Measurements from ENCODE around the gene RDH11. TPM values are rescaled to one million over a fixed set of nuclear protein-coding genes. Genes with fewer than 3 reads are reported as not detected.

RDH11 gene
- total RNA-seq, 4 donors from 2014 or later: 34.5 to 72.3 (median 49.1) TPM

GRCh38 chr14:67734675-67735074, 39.1 kb upstream of the RDH11 start:
- H3K4me3 ChIP-seq (ENCODE audit: low read depth, poor library complexity, severe bottlenecking): no peak overlapping the region
- DNase-seq (ENCODE audit: low spot score in 2 of 2): no peak
- intact Hi-C loops (cut with DNase I; ENCODE audit: low total_unique reads): no loop called here
- TF ChIP-seq, protein P1, sequence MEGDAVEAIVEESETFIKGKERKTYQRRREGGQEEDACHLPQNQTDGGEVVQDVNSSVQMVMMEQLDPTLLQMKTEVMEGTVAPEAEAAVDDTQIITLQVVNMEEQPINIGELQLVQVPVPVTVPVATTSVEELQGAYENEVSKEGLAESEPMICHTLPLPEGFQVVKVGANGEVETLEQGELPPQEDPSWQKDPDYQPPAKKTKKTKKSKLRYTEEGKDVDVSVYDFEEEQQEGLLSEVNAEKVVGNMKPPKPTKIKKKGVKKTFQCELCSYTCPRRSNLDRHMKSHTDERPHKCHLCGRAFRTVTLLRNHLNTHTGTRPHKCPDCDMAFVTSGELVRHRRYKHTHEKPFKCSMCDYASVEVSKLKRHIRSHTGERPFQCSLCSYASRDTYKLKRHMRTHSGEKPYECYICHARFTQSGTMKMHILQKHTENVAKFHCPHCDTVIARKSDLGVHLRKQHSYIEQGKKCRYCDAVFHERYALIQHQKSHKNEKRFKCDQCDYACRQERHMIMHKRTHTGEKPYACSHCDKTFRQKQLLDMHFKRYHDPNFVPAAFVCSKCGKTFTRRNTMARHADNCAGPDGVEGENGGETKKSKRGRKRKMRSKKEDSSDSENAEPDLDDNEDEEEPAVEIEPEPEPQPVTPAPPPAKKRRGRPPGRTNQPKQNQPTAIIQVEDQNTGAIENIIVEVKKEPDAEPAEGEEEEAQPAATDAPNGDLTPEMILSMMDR (IDR thresholded peaks at IDR 0.05): no peak
- no peak for TF ChIP-seq POLR2A (IDR thresholded peaks at IDR 0.05)
- 71 to 81% methylated on average over 3 of the region's 3 CpGs for WGBS, 2 donors

DNA sequence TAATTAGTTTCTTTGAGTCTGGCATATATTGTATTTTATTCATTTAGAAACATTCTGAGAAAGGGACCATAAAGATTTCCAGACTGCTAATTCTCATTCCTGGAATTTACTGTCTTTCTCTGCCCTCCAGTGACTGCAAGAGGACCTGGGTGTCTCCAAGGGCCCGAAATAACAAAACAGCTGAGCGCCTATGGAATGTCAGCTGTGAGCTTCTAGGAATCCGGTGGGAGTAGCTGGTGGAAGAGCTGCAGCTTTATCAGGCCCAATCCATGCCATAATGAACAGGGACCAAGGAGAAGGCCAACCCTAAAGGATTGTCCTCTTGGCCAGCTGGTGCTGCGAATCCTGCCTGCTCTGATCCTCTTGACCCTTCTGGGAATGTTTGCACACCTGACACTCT, 38.1 kb upstream of the RDH11 start:
- TF ChIP-seq, protein P1 (IDR thresholded peaks at IDR 0.05): no peak
- no peak for TF ChIP-seq POLR2A (IDR thresholded peaks at IDR 0.05)
- DNase-seq (ENCODE audit: low spot score in 2 of 2): peak in 1 of 2 donors; percentile 43
- intact Hi-C loops (cut with DNase I; ENCODE audit: low total_unique reads): no loop called here
- WGBS, 2 donors: 86 to 90% methylated on average over 4 of the region's 4 CpGs
- H3K4me3 ChIP-seq (ENCODE audit: low read depth, poor library complexity, severe bottlenecking): no peak overlapping the region

DNA sequence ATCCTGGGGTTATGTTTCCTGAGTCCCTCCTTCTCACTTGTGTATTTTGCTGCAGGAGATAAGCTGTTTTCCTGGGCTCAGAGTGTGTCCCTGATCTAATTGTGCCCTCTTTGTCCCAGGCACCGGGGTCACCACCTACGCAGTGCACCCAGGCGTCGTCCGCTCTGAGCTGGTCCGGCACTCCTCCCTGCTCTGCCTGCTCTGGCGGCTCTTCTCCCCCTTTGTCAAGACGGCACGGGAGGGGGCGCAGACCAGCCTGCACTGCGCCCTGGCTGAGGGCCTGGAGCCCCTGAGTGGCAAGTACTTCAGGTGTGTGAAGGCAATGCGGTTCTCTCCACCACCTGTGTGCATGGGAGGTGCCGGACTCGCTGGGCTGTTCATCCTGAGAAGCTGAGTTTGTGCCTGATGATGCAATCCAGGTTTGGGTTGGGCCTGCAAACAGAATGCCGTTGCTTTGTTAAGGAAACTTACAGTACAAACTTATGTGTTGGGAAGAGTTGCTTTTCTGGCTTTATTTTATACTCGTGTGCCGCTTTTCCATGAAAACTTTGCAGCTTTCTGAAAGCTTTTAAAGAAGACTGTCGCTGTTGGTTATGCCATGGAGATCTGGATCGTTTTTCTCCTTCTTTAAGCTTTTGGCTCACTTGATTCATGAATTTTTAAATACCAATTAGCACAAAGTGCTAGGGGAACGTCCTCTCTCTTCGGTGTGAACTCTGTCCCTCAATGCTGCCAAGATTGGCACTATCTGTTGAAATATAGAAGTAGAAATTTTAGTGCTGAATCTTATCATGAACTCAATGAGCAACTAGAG, 33.7 kb upstream of the RDH11 start:
- DNase-seq (ENCODE audit: low spot score in 2 of 2): peak in 1 of 2 donors; percentile 32
- intact Hi-C loops (cut with DNase I; ENCODE audit: low total_unique reads): no loop called here
- TF ChIP-seq, protein P1 (IDR thresholded peaks at IDR 0.05): no peak
- TF ChIP-seq POLR2A (IDR thresholded peaks at IDR 0.05): no peak
- WGBS, 2 donors: 40 to 49% methylated on average over 13 to 21 of the region's 21 CpGs
- no peak overlapping the region for H3K4me3 ChIP-seq (ENCODE audit: low read depth, poor library complexity, severe bottlenecking)

- no peak overlapping the region for H3K4me3 ChIP-seq (ENCODE audit: low read depth, poor library complexity, severe bottlenecking)
- no peak for DNase-seq (ENCODE audit: low spot score in 2 of 2)
- TF ChIP-seq, protein P1 (IDR thresholded peaks at IDR 0.05): no peak
- no peak for TF ChIP-seq POLR2A (IDR thresholded peaks at IDR 0.05)
- intact Hi-C loops (cut with DNase I; ENCODE audit: low total_unique reads): no loop called here
Observed at GRCh38 chr14:67728258-67728657, 32.7 kb upstream of the RDH11 start.

DNA sequence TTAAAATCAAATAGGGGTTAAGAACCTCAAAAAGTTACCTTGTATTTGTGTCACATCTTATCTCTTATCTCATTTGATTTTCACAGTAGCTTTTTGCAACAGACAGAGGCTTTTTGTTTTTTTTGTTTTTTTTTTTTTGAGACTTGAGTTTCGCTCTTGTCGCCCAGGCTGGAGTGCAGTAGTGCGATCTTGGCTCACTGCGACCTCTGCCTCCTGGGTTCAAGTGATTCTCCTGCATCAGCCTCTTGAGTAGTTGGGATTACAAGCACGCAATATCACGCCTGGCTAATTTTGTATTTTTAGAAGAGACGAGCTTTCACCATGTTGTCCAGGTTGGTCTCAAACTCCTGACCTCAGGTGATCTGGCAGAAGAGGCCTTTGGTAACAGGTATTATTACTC, 31.8 kb upstream of the RDH11 start:
- TF ChIP-seq POLR2A (IDR thresholded peaks at IDR 0.05): no peak
- TF ChIP-seq, protein P1 (IDR thresholded peaks at IDR 0.05): no peak
- WGBS, 2 donors: 94 to 98% methylated on average over 7 of the region's 7 CpGs
- H3K4me3 ChIP-seq (ENCODE audit: low read depth, poor library complexity, severe bottlenecking): no peak overlapping the region
- DNase-seq (ENCODE audit: low spot score in 2 of 2): no peak
- intact Hi-C loops (cut with DNase I; ENCODE audit: low total_unique reads): no loop called here

DNA sequence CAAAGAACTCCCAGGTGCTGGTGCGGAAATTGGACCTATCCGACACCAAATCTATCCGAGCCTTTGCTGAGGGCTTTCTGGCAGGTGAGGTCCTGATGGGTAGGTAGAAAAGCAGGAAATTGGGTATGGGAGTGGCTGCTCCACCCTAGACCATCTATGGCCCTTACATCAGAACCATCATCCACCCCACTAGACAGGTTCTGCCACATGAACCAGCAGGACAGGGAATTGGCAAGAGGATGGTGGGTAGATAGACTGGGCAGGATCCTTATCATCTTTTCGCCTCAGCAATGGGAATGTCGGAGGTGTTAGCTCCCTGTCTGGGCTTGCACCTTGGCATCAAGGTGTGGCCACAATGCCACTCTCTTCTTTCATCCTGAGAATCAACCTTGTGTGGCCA, 29.6 kb upstream of the RDH11 start:
- 58 to 59% methylated on average over 5 of the region's 5 CpGs for WGBS, 2 donors
- TF ChIP-seq, protein P1 (IDR thresholded peaks at IDR 0.05): no peak
- no peak for TF ChIP-seq POLR2A (IDR thresholded peaks at IDR 0.05)
- H3K4me3 ChIP-seq (ENCODE audit: low read depth, poor library complexity, severe bottlenecking): no peak overlapping the region
- intact Hi-C loops (cut with DNase I; ENCODE audit: low total_unique reads): no loop called here
- peak in 1 of 2 donors; percentile 31 for DNase-seq (ENCODE audit: low spot score in 2 of 2)

Data from lower leg skin (tissue), 4 donors.